Activated CD4-positive, CD25-positive, alpha-beta regulatory T cell treated with anti-CD3 and anti-CD28 coated beads, Interleukin-2, amount 50 U/mL, for 16 hours (primary cell): ENCODE measurements around the gene PSENEN.

Source experiments
- DNase-seq: peaks from one replicate; pipeline ENCODE4 v3.0.0-alpha.2; 2020; ENCODE audit warnings: low read depth, low spot score

Gene PSENEN

GRCh38 chr19:35733180-35734125, 12.0 kb upstream of the PSENEN start:
- DNase-seq: no peak

GRCh38 chr19:35734273-35734672, 11.2 kb upstream of the PSENEN start:
- no peak for DNase-seq

GRCh38 chr19:35734889-35735288, 10.6 kb upstream of the PSENEN start:
- DNase-seq: no peak

- DNase-seq: no peak
Observed at GRCh38 chr19:35736913-35737886, 8.3 kb upstream of the PSENEN start.

GRCh38 chr19:35738021-35738886, 7.2 kb upstream of the PSENEN start:
- no peak for DNase-seq

GRCh38 chr19:35738887-35739229, 6.6 kb upstream of the PSENEN start:
- DNase-seq: no peak

GRCh38 chr19:35739275-35740107, 6.0 kb upstream of the PSENEN start:
- no peak for DNase-seq

GRCh38 chr19:35740108-35740422, 5.4 kb upstream of the PSENEN start:
- no peak for DNase-seq

- peak; percentile 91 for DNase-seq
Observed at GRCh38 chr19:35740423-35741202, 4.8 kb upstream of the PSENEN start.

- no peak for DNase-seq
Observed at GRCh38 chr19:35741203-35741515, 4.3 kb upstream of the PSENEN start.

GRCh38 chr19:35742121-35742724, 3.2 kb upstream of the PSENEN start, which contains the start of gene IGFLR1:
Gene IGFLR1, minus strand, starts transcription at chr19:35742452. Its CDS starts 1,272 bp downstream, at chr19:35741180.
- DNase-seq: peak; percentile 50

- DNase-seq: no peak
Observed at GRCh38 chr19:35743640-35744429, 1.6 kb upstream of the PSENEN start.

GRCh38 chr19:35744430-35745327, 772 bp upstream of the PSENEN start:
- peak; percentile 90 for DNase-seq

- DNase-seq: no peak
Observed at GRCh38 chr19:35746087-35746462, 624 bp downstream of the PSENEN start.

GRCh38 chr19:35746531-35746930, 1.1 kb downstream of the PSENEN start:
- no peak for DNase-seq

GRCh38 chr19:35748106-35749020, 2.9 kb downstream of the PSENEN start, which contains the start of gene LIN37:
Gene LIN37, plus strand, starts transcription at chr19:35748576. Its CDS starts 149 bp downstream, at chr19:35748725.
- DNase-seq: peak; percentile 100
